Activated gamma-delta T cell treated with Interleukin-2 at 50 U/mL for 16 hours (primary cell): ENCODE data around the gene FOSL1.
"Not testable (repeated sequence)": the region's sequence is repeated elsewhere in the genome, so short reads cannot be mapped to it uniquely, and the experiment has no call there.

Experiments used
- DNase-seq: peaks from one replicate; pipeline ENCODE4 v3.0.0-alpha.2; 2020

FOSL1 gene

GRCh38 chr11:65894034-65894591 is 6.1 kb downstream of the FOSL1 start:
- peak; percentile 43 for DNase-seq

DNA sequence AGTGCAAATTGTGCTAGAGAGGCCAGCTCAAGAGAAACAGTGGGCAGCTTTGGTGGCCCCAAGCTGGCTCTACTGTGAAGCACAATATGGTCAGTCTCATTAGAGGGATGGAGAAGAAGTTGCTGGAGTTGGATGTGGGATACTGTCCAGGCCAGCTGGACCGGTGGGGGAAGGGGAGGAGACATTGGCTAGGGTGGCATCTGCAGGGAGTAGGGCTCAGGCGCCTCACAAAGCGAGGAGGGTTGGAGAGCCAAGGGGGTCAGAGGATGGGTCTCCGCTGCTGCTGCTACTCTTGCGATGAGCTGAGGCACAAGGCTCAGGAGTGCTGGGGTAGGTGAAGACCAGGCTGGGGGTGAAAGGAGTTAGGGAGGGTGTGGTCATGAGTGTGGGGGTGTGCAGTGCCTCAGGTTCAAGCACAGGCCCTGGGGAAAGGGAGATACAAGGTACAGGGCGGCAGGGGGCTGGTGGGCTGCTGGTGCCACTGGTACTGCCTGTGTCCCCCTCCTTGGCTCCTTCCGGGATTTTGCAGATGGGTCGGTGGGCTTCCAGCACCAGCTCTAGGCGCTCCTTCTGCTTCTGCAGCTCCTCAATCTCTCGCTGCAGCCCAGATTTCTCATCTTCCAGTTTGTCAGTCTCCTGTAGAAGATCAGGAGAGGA is 7.4 kb downstream of the FOSL1 start:
- no peak for DNase-seq

DNA sequence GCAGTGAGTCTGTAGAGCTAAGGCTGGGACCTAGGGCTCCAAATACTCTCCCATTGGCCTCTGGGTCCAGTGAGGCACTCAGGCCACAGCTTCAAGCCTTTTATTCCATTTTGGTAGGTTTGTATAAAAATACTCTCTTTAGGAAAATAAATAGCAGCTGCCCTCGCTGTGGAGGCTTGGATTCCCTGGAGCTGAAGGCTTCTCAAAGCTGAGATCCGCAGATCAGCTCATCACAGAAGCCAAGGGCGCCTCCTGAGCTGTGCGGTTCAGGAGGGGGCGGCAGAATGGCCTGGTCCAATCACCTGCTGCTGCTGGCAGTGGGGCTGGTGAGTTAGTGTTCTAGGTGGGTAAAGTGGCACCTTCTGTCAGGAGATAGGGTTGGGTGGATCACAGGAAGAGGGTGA is 8.0 kb downstream of the FOSL1 start:
- DNase-seq: not testable (repeated sequence)

- DNase-seq: no peak
Observed at GRCh38 chr11:65891219-65892136, 8.7 kb downstream of the FOSL1 start.

GRCh38 chr11:65890324-65891218 is 9.6 kb downstream of the FOSL1 start, which contains the start of gene CCDC85B:
Gene CCDC85B (plus strand): TSS chr11:65890673. CDS start chr11:65890784, 111 bp downstream.
- peak; percentile 99 for DNase-seq

DNA sequence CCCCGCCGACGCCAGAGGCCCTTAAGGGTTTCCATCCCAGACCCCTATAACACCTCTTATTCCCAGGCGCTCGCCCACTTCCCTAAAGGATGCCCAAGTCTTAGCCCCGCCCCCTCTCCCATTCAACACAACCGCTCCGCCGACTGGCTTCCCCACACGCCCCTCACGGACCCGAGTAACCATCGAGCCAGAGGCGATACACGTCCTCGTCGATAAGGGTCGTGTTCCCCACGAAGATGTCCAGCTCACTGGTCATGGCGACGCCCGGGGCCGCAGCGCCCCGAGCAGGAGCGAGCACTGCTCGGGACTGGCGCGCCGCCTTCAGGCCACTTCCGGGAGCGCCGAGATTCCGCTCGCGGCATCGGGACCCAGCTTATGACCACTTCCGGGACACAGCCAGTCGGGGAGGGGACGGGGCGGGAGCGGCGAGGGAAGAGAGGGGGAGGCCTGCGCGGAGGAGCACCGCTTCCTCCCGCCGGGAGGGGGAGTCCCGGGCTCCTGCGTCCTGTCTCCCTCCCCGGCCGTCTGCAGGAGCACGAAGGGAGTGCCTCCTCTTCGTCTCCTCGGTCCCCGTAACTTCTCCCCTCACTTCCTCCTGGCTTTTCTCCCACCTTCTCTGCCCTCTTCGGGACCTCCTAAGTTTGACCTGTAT is 11.9 kb downstream of the FOSL1 start, which contains the start of gene FIBP:
Gene FIBP, minus strand, starts transcription at position 309 of the 652 bp plus-strand sequence. Its CDS starts 53 bp downstream, at position 256.
- peak; percentile 96 for DNase-seq

- no peak for DNase-seq
Observed at GRCh38 chr11:65887723-65888162, 12.4 kb downstream of the FOSL1 start.

- DNase-seq: no peak
Observed at GRCh38 chr11:65886826-65887722, 13.1 kb downstream of the FOSL1 start.

DNA sequence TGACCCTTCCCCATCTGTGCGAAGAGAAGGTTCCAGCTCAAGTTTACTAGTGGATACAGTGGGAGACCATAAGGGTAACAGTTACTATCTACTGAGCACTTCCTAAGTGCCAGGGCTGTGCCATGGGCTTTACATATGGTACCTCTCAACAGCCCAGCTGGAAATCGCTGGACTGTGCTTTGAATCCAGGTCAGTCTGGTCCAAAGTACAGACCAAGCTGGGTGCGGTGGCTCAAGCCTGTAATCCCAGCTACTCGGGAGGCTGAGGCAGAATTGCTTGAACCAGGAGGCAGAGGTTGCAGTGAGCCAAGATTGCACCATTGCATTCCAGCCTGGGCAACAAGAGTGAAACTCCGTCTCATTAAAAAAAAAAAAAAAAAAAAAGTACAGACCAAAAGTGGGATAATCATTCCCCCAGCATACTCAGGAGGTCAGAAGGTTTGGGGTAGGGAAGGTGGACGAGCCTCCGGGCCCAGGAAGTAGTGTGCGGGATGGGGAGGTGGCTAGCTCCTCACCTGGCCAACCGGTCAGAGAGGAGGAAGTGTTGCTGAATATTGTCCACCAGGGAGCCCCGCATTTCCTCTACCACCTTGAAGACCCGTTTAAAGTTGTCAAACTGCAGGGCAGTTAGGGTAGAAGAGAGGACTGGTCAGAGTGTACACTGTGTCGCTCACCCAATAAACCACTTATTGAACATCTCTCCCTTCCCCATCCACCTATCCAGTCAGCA is 14.2 kb downstream of the FOSL1 start:
- no peak for DNase-seq

DNA sequence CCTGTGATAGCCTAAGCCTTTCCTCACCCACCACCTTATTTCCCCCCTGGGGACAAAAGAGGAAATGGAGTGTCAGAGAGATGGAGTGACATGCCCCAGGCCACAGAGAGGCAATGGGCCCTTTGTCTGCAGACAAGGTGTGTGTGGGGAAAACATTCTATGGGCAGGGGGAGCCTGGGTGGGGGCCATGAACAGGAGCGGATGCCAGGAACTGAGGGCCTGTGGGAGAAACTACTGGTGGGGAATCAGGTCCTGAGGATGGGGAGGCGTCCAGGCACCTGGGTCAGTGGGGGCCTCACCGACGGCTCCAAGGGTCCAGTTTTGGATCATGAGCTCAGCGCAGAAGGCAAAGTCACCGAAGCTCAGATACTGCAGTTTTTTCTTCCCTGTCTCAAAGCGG is 15.0 kb downstream of the FOSL1 start:
- no peak for DNase-seq

DNA sequence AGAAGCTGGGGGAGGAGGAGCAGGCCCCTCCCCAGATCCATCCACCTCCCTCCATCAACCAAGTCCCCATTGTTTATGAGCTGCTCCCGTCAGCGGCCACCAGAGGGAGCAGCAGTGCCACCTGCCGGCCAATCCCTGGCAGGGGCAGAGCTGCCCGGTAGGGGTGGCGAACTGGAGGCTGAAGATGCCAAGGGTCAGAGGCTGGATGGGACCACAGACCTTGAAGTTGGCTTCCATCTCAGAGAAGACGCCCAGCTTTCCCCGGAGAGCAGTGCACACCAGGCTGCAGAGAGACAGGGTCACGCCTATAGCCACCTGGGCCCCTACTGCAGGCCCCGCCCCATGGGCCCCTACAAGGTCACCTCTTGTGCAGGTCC is 15.5 kb downstream of the FOSL1 start:
- peak; percentile 82 for DNase-seq

DNA sequence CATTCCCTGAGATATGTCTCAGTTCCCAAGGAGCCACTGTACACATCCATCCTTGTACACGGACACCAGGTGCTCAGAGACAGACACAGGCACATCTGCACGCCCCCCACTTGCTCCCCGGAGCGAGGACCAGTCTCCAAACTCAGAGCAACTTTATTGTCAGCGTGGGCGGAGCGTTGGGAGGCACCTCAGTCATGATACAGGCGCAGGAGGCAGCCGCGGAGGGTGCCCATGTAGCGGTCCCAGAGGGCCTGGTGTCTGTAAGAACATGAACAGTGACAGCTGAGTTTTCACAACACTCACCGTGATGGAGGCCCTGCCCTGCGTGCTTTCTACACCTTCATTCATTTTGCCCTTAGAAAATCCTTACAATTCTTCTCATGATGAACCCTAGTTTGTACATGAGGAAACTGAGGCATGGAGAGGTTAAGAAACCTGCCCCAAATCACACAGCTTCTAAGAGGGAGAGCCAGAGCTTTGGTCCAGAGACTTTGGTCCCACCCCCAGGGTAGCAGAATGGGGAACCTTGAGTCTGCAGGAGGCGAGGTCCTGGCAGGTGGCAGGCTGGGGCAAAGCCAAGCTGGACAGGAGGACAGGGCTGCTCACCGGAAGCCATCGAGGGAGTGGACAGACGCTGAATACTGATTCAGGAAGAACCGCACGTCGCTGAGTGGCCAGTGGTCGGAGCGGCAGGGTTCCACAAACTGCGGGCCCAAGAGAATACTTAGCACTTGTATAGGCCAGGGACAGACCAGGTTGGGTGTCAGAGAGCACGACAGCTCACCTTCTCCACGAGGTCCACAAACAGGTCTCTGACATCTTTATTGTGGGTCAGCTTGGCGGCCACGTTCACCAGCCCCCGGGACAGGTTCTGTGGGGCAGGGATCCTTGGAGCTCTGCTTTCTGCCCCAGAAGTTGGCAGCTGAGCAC is 16.1 kb downstream of the FOSL1 start:
- DNase-seq: no peak

- DNase-seq: no peak
Observed at GRCh38 chr11:65883058-65883761, 17.0 kb downstream of the FOSL1 start.

GRCh38 chr11:65882120-65883057 is 17.8 kb downstream of the FOSL1 start:
- DNase-seq: no peak

DNA sequence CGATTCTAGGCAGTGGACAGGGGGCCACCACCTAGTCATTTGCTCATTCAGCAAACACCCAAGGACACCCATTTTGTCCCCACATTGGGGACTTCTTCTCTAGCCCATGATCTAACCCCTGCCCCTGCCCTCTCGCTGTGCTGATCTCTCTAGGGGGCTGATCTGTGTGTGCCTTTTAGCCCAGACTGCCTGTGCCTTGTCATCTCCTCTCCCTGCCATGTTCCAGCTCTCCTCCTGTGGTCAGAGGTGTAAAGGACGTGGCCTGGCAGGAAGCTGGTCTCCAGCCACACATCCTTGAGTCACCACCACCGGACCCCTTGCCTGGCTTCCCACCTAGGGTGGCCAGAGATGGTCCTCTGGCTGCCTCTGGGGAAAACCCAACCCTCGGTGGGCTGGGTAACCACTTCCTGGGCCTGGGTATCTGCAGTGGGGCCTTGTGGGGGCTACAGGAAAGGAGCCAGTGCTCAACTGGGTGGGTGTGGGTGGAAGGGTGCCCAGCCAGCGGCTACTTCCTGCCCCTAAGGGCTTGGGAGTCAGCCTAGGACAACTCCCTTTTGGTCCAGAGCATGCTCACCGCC is 19.3 kb downstream of the FOSL1 start:
- DNase-seq: no peak

GRCh38 chr11:65880027-65880426 is 20.2 kb downstream of the FOSL1 start:
- no peak for DNase-seq

- DNase-seq: peak; percentile 56
Observed at GRCh38 chr11:65879617-65880016, 20.6 kb downstream of the FOSL1 start, which contains the start of gene CTSW. Gene CTSW (plus strand): TSS chr11:65879837. CDS start chr11:65879855, 18 bp downstream.
